HepG2 (cell line): ENCODE data around the gene RPL22L1. TPM values are rescaled to one million over a fixed set of nuclear protein-coding genes. Genes with fewer than 3 reads are reported as not detected.

Experiments
- ELF1 ChIP-seq: sonication (generic); formaldehyde crosslinking; IDR thresholded peaks from 2 replicates; pipeline ENCODE4 v1.4.0; 2020; ENCODE audit warnings: missing genetic modification reagents
- ZNF879 ChIP-seq: sonication (generic); formaldehyde crosslinking; IDR thresholded peaks from 2 replicates; pipeline ENCODE4 v1.8.1; 2023; ENCODE audit warnings: missing genetic modification reagents
- polyA plus RNA-seq, 8 experiments: library from polyadenylated mRNA; depleted of rRNA in 3 of 8; stranded (reverse) in 7 of 8; unstranded in 1 of 8; fragments of >200 nt; fragmentation: Illumina TruSeq in 4 of 8; extraction: Trizol in 4 of 8; gene quantifications; 2 replicates each; pipeline versions ENCODE4 v1.2.1 to v1.2.3, GENCODE V29; 2011 to 2016; ENCODE audit warnings: low read depth in 4 of 8, missing spikeins in 1 of 8, mixed read lengths in 1 of 8; ENCODE audit not compliant: insufficient read depth in 1 of 8
- total RNA-seq, 5 experiments: library from RNA; depleted of rRNA; stranded (reverse); fragments of >200 nt; fragmentation: Illumina TruSeq; extraction: Trizol; gene quantifications; 2 replicates each; pipeline ENCODE4 v1.2.3, GENCODE V29; 2016; ENCODE audit warnings: low read depth in 1 of 5
- TF ChIP-seq, protein P1 (sequence below): IDR thresholded peaks from 2 replicates; pipeline ENCODE4 v1.6.1; 2016; ENCODE audit warnings: low read depth, missing genetic modification reagents, missing compliant biosample characterization
- TF ChIP-seq, protein P2 (sequence below): sonication (generic); formaldehyde crosslinking; conservative IDR thresholded peaks from 2 replicates; pipeline ENCODE4 v1.8.1; 2023; ENCODE audit warnings: missing genetic modification reagents
- TF ChIP-seq, protein P3 (sequence below): sonication (generic); formaldehyde crosslinking; IDR thresholded peaks from 2 replicates; pipeline ENCODE4 v1.5.1; 2020; ENCODE audit warnings: missing genetic modification reagents, mild to moderate bottlenecking, borderline replicate concordance

The RPL22L1 gene
- total and polyA plus RNA-seq, 2 of the 13 experiments (the other 11 are each of a cell fraction or from before 2014, with no cell fraction given) = 42.7 to 152 TPM

DNA sequence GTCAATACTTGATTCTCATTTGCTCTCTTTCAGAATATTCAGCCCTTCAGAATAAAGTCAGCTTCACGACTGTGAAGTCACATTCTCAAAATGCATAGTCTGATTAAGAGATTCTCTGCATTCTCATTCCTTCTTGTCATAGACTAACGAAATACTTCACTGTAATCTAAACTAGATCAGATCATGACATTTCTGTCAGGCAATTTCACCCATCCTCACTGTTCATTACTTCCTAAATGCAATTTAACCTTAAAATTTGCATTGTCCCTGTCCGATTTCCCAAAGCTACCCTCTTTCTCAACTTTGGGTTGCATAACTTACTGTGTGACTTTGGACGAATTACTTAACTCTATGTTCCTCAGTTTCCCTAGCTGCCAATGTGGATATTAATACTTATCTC lies 6.2 kb downstream of the RPL22L1 start (continued):
- TF ChIP-seq, protein P1, sequence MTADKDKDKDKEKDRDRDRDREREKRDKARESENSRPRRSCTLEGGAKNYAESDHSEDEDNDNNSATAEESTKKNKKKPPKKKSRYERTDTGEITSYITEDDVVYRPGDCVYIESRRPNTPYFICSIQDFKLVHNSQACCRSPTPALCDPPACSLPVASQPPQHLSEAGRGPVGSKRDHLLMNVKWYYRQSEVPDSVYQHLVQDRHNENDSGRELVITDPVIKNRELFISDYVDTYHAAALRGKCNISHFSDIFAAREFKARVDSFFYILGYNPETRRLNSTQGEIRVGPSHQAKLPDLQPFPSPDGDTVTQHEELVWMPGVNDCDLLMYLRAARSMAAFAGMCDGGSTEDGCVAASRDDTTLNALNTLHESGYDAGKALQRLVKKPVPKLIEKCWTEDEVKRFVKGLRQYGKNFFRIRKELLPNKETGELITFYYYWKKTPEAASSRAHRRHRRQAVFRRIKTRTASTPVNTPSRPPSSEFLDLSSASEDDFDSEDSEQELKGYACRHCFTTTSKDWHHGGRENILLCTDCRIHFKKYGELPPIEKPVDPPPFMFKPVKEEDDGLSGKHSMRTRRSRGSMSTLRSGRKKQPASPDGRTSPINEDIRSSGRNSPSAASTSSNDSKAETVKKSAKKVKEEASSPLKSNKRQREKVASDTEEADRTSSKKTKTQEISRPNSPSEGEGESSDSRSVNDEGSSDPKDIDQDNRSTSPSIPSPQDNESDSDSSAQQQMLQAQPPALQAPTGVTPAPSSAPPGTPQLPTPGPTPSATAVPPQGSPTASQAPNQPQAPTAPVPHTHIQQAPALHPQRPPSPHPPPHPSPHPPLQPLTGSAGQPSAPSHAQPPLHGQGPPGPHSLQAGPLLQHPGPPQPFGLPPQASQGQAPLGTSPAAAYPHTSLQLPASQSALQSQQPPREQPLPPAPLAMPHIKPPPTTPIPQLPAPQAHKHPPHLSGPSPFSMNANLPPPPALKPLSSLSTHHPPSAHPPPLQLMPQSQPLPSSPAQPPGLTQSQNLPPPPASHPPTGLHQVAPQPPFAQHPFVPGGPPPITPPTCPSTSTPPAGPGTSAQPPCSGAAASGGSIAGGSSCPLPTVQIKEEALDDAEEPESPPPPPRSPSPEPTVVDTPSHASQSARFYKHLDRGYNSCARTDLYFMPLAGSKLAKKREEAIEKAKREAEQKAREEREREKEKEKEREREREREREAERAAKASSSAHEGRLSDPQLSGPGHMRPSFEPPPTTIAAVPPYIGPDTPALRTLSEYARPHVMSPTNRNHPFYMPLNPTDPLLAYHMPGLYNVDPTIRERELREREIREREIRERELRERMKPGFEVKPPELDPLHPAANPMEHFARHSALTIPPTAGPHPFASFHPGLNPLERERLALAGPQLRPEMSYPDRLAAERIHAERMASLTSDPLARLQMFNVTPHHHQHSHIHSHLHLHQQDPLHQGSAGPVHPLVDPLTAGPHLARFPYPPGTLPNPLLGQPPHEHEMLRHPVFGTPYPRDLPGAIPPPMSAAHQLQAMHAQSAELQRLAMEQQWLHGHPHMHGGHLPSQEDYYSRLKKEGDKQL (CRISPR knock-in tag) = no peak
- TF ChIP-seq, protein P2, sequence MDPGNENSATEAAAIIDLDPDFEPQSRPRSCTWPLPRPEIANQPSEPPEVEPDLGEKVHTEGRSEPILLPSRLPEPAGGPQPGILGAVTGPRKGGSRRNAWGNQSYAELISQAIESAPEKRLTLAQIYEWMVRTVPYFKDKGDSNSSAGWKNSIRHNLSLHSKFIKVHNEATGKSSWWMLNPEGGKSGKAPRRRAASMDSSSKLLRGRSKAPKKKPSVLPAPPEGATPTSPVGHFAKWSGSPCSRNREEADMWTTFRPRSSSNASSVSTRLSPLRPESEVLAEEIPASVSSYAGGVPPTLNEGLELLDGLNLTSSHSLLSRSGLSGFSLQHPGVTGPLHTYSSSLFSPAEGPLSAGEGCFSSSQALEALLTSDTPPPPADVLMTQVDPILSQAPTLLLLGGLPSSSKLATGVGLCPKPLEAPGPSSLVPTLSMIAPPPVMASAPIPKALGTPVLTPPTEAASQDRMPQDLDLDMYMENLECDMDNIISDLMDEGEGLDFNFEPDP (CRISPR knock-in tag) = no peak
- TF ChIP-seq ELF1 (CRISPR knock-in tag) (no peak), ZNF879 (CRISPR knock-in tag) (no peak)
- TF ChIP-seq, protein P3, sequence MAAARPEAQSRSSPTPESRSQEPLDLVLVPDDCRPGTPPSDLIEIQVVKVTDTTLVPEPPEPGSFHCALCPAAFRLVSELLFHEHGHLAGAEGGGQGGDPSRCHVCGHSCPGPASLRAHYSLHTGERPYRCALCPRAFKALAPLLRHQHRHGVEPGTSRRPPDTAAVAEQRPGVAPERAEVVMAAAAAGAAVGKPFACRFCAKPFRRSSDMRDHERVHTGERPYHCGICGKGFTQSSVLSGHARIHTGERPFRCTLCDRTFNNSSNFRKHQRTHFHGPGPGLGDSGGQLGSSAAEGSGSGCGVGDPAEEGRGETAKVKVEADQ (CRISPR knock-in tag) = no peak
